OCI-M2 (cell line): Measurements from ENCODE around the gene WBP1.
"Not testable (repeated sequence)": the region's sequence is repeated elsewhere in the genome, so short reads cannot be mapped to it uniquely, and the experiment has no call there.

ENCODE experiments used
- DNase-seq: peaks from one replicate; lab custom pipeline; 2025; ENCODE audit not compliant: unreplicated experiment; lab: John Stamatoyannopoulos, UW

WBP1 gene

GRCh38 chr2:74481961-74482800 lies 23.9 kb downstream of the WBP1 start:
- no peak for DNase-seq

- peak; percentile 93 for DNase-seq
Observed at GRCh38 chr2:74482801-74483674, 24.8 kb downstream of the WBP1 start, which contains the start of the genes CCDC142 and TTC31. Gene CCDC142, minus strand, starts transcription at chr2:74482998. Its CDS starts 161 bp downstream, at chr2:74482837. Gene TTC31, plus strand, starts transcription at chr2:74483081. Its CDS starts 15 bp downstream, at chr2:74483096.

- DNase-seq, result not testable (repeated sequence)
Observed at GRCh38 chr2:74483675-74484164, 25.5 kb downstream of the WBP1 start.

- DNase-seq, result no peak
Observed at GRCh38 chr2:74486141-74486540, 27.9 kb downstream of the WBP1 start.

- no peak for DNase-seq
Observed at GRCh38 chr2:74488643-74489481, 30.6 kb downstream of the WBP1 start.

- DNase-seq, result no peak
Observed at GRCh38 chr2:74489906-74490305, 31.7 kb downstream of the WBP1 start.

- DNase-seq, result no peak
Observed at GRCh38 chr2:74491648-74492544, 33.7 kb downstream of the WBP1 start.

GRCh38 chr2:74493546-74493945 lies 35.3 kb downstream of the WBP1 start:
- no peak for DNase-seq

- no peak for DNase-seq
Observed at GRCh38 chr2:74495440-74495839, 37.2 kb downstream of the WBP1 start.

- no peak for DNase-seq
Observed at GRCh38 chr2:74496997-74497776, 38.9 kb downstream of the WBP1 start.

- DNase-seq, result no peak
Observed at GRCh38 chr2:74497777-74498499, 39.7 kb downstream of the WBP1 start.

GRCh38 chr2:74498500-74499266 lies 40.4 kb downstream of the WBP1 start:
- no peak for DNase-seq

- no peak for DNase-seq
Observed at GRCh38 chr2:74499267-74499939, 41.2 kb downstream of the WBP1 start, which contains the start of gene LBX2. Gene LBX2, minus strand, starts transcription at chr2:74499603. Its CDS starts 66 bp downstream, at chr2:74499537.

- DNase-seq, result no peak
Observed at GRCh38 chr2:74499940-74500577, 41.8 kb downstream of the WBP1 start.

GRCh38 chr2:74500578-74500946 lies 42.3 kb downstream of the WBP1 start:
- DNase-seq, result no peak

GRCh38 chr2:74501335-74502071 lies 43.3 kb downstream of the WBP1 start:
- no peak for DNase-seq
